PC-3 (cell line): Measurements from ENCODE around the gene TSHZ3.

ENCODE experiments used
- CTCF ChIP-seq: fragments of 300-600 bp; sonication (generic); conservative IDR thresholded peaks from 2 replicates; pipeline ENCODE4 v1.5.1; 2017; ENCODE audit warnings: antibody characterized with exemption, low read depth, mild to moderate bottlenecking, low read length
- EZH2 ChIP-seq: fragments of 300-600 bp; sonication (generic); IDR thresholded peaks from one replicate; pipeline ENCODE4 v1.6.1; 2017; ENCODE audit warnings: antibody characterized with exemption, mild to moderate bottlenecking, low read length; ENCODE audit not compliant: unreplicated experiment
- EZH2phosphoT487 ChIP-seq: fragments of 300-600 bp; sonication (generic); IDR thresholded peaks from 2 replicates; pipeline ENCODE4 v1.6.1; 2018; ENCODE audit warnings: mild to moderate bottlenecking, antibody characterized with exemption, low read length, borderline replicate concordance

- no peak for TF ChIP-seq CTCF
- TF ChIP-seq EZH2phosphoT487: no peak
- no peak for TF ChIP-seq EZH2
Measured at GRCh38 chr19:31318790-31319425, 30.3 kb downstream of the TSHZ3 start.
